Uterus (tissue), 4 donors: Measurements from ENCODE around the gene CD63. TPM values are rescaled to one million over a fixed set of nuclear protein-coding genes. Genes with fewer than 3 reads are reported as not detected.

Experiments
- DNase-seq, 2 donors: peaks; one replicate each; pipeline ENCODE4 v3.0.0-alpha.2; 2019 to 2020
- H3K27ac ChIP-seq, 2 donors: fragments of 200-600 bp; sonication (generic); 1 replicate in 1 of 2; 2 replicates in 1 of 2; pipeline ENCODE4 v1.5.1; 2016 to 2018
- H3K27me3 ChIP-seq, 2 donors: fragments of 200-600 bp; sonication (generic); one replicate each; pipeline ENCODE4 v1.5.1; 2018 to 2019; ENCODE audit warnings: control low read depth in 1 of 2
- H3K36me3 ChIP-seq, 2 donors: fragments of 200-600 bp; sonication (generic); one replicate each; pipeline ENCODE4 v1.5.1; 2019; ENCODE audit warnings: control low read depth in 1 of 2
- H3K4me1 ChIP-seq, 2 donors: fragments of 200-600 bp; sonication (generic); one replicate each; pipeline ENCODE4 v1.5.1; 2018 to 2019; ENCODE audit warnings: control low read depth in 1 of 2
- H3K4me3 ChIP-seq, 2 donors: fragments of 200-600 bp; sonication (generic); 1 replicate in 1 of 2; 2 replicates in 1 of 2; pipeline ENCODE4 v1.5.1; 2018 to 2019; ENCODE audit warnings: mild to moderate bottlenecking in 1 of 2
- H3K9me3 ChIP-seq, 2 donors: fragments of 200-600 bp; sonication (generic); one replicate each; pipeline ENCODE4 v1.5.1; 2019; ENCODE audit warnings: control low read depth in 1 of 2
- POLR2A ChIP-seq, 2 donors: fragments of 450-650 bp; IDR thresholded peaks; one replicate each; pipeline ENCODE4 v1.6.1; 2016; ENCODE audit warnings: antibody characterized with exemption in 2 of 2, mild to moderate bottlenecking in 1 of 2, moderate library complexity in 1 of 2
- intact Hi-C: fragments of 100-400 bp; cut with DNase I; formaldehyde crosslinking; loops from one replicate; pipeline ENCODE4 v1.15.1; 2023; ENCODE audit warnings: low total_unique reads
- total RNA-seq, 4 donors: library from RNA; depleted of rRNA in 3 of 4; stranded (reverse); fragments of >200 nt in 3 of 4; gene quantifications; one replicate each; pipeline versions ENCODE4 v1.1.0 to v1.2.4, GENCODE V29; 2014 to 2023
- TF ChIP-seq, protein P1 (sequence below), 4 experiments: fragments of 200-600 bp in 2 of 4; fragments of 450-650 bp in 2 of 4; sonication (generic) in 2 of 4; IDR thresholded peaks; one replicate each; pipeline ENCODE4 v1.5.1; 2016 to 2019; ENCODE audit warnings: antibody characterized with exemption in 4 of 4, mild to moderate bottlenecking in 2 of 4, moderate library complexity in 1 of 4
- donor health status: DM: yes; HTN: yes; CAD: no.

The CD63 gene
- total RNA-seq, 4 donors from 2014 or later = 417 to 911 (median 637) TPM

DNA sequence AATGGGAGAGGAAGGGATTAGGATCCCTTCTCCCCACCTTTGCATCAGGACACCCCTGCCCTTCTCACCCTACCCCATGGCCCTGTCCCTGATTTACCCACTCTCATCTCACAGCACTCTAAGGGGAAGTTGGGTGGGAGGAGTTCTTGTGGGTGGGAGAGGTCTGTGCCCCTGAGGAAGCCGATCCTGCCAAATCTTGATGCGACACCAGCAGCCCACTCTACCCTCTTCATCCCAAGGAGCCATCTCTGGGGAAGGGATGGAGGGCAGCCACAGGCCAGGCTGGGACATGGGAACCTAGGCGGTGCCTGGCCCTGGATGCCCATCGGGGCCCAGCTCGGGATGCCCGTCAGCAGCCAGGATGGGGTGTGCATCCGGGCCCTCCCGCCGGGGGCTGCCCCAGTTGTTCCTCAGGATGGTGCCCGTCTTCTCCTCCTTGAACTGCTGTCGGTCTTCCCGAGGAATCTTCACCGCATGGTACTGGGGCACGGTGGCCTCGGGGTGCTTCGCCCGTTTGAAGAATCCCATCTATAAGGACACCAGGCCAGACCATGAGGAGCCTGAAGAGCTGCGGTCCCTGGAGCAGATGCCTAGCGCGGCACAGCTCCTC lies 43.9 kb downstream of the CD63 start:
- H3K4me1 ChIP-seq = peaks cover 0 to 6% of the 10 kb centered on the region in 2 donors
- TF ChIP-seq, protein P1, sequence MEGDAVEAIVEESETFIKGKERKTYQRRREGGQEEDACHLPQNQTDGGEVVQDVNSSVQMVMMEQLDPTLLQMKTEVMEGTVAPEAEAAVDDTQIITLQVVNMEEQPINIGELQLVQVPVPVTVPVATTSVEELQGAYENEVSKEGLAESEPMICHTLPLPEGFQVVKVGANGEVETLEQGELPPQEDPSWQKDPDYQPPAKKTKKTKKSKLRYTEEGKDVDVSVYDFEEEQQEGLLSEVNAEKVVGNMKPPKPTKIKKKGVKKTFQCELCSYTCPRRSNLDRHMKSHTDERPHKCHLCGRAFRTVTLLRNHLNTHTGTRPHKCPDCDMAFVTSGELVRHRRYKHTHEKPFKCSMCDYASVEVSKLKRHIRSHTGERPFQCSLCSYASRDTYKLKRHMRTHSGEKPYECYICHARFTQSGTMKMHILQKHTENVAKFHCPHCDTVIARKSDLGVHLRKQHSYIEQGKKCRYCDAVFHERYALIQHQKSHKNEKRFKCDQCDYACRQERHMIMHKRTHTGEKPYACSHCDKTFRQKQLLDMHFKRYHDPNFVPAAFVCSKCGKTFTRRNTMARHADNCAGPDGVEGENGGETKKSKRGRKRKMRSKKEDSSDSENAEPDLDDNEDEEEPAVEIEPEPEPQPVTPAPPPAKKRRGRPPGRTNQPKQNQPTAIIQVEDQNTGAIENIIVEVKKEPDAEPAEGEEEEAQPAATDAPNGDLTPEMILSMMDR (IDR thresholded peaks at IDR 0.05) = no peak
- no peak for TF ChIP-seq POLR2A (IDR thresholded peaks at IDR 0.05)
- intact Hi-C loops = no loop called here
- no peaks in the 10 kb centered on the region for H3K36me3 ChIP-seq
- H3K27me3 ChIP-seq = no peaks in the 10 kb centered on the region
- no peak overlapping the region for H3K4me3 ChIP-seq
- no peak for DNase-seq
- H3K27ac ChIP-seq = no peak overlapping the region
- H3K9me3 ChIP-seq = no peaks in the 10 kb centered on the region

DNA sequence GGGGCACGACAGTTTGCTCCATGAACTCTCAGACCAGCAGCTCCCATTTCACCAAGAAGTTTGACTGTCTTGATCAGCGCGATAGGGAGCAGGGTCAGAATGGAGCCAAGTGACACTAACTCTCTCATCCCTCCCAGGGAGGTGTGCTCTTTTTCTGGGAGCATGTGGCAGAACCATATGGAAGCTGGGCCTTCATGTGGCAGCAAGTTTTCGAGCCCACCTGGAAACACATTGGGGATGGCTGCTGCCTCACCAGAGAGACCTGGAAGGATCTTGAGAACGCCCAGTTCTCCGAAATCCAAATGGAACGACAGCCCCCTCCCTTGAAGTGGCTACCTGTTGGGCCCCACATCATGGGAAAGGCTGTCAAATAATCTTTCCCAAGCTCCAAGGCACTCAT lies 45.1 kb downstream of the CD63 start:
- DNase-seq = no peak
- Histone ChIP-seq H3K4me3 (no peak overlapping the region), H3K27ac (no peak overlapping the region), H3K36me3 (no peaks in the 10 kb centered on the region), H3K9me3 (no peaks in the 10 kb centered on the region), H3K27me3 (no peaks in the 10 kb centered on the region), H3K4me1 (peaks cover 0 to 6% of the 10 kb centered on the region in 2 donors)
- intact Hi-C loops = no loop called here
- TF ChIP-seq, protein P1 (IDR thresholded peaks at IDR 0.05) = no peak
- no peak for TF ChIP-seq POLR2A (IDR thresholded peaks at IDR 0.05)

DNA sequence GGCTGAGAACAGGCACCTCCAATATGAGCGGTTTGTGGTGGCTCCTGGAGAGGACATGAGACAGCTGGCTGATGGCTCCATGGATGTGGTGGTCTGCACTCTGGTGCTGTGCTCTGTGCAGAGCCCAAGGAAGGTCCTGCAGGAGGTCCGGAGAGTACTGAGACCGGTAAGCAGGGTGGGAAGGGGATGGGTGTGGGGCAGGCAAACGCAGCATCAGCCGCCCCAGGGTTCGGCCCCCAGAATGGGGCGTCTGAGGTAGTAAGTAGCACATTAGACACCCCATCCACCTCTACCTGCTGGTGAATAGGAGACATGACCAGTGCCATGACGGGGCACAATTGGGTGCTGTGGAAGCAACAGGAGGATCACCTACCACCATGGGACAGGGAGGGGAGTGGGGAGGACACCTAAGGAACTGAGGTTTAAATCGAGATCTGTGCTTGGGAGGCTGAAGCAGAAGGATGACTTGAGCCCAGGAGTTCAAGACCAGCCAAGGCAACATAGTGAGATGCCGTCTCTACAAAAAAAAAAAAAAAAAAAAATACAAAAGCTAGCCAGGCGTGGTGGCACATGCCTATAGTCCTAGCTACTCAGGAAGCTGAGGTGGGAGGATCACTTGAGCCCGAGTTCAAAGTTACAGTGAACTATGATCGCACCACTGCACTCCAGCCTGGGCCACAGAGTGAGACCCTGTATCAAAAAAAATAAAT lies 46.6 kb downstream of the CD63 start:
- intact Hi-C loops = no loop called here
- H3K4me3 ChIP-seq = no peak overlapping the region
- no peak for DNase-seq

DNA sequence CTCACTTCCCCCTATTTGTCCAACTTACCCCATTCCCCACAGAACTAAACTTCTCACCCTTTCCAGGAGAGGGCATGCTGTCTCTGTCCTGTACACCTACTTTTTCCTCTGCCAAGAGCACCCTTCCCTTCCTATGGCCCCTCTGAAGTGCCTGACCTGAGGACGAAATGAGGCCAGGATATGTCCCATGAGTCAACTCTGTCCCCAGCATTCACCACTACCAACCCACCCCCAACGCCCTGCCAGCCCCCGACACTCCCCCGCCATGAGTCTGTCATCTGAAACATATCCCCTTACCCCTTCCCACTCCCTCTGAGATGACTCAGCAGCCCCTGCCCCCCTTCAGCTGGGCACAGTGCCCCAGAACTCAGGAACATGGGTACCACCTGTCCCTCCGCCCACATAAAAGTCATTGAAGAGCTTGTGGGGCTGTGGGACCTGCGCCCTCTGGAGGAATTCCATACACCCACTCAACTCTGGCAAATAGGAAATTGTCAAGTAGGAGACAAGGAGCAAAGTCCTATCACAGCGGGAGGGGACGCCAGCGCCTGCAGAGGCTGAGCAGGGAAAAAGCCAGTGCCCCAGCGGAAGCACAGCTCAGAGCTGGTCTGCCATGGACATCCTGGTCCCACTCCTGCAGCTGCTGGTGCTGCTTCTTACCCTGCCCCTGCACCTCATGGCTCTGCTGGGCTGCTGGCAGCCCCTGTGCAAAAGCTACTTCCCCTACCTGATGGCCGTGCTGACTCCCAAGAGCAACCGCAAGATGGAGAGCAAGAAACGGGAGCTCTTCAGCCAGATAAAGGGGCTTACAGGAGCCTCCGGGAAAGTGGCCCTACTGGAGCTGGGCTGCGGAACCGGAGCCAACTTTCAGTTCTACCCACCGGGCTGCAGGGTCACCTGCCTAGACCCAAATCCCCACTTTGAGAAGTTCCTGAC lies 47.4 kb downstream of the CD63 start:
- Histone ChIP-seq H3K27ac (no peak overlapping the region), H3K27me3 (no peaks in the 10 kb centered on the region), H3K36me3 (no peaks in the 10 kb centered on the region), H3K4me1 (peaks cover 0 to 6% of the 10 kb centered on the region in 2 donors), H3K9me3 (no peaks in the 10 kb centered on the region), H3K4me3 (no peak overlapping the region)
- peak in 1 of 2 donors; percentile 45 for DNase-seq
- intact Hi-C loops = no loop called here
- no peak for TF ChIP-seq POLR2A (IDR thresholded peaks at IDR 0.05)
- TF ChIP-seq, protein P1 (IDR thresholded peaks at IDR 0.05) = peak in 3 of 4 experiments; percentile 11 to 14 (median 12)

More for the DNA sequence above, 46.6 kb downstream of the CD63 start:
- no peak overlapping the region for H3K27ac ChIP-seq
- no peaks in the 10 kb centered on the region for H3K36me3 ChIP-seq
- TF ChIP-seq POLR2A (IDR thresholded peaks at IDR 0.05) = no peak
- TF ChIP-seq, protein P1 (IDR thresholded peaks at IDR 0.05) = no peak
- H3K9me3 ChIP-seq = no peaks in the 10 kb centered on the region
- H3K4me1 ChIP-seq = peaks cover 0 to 6% of the 10 kb centered on the region in 2 donors
- no peaks in the 10 kb centered on the region for H3K27me3 ChIP-seq
